T-helper 9 cell (primary cell): Measurements from ENCODE around the gene CXCL13.
"Not testable (repeated sequence)": the region's sequence is repeated elsewhere in the genome, so short reads cannot be mapped to it uniquely, and the experiment has no call there.

Experiments used
- DNase-seq: peaks from one replicate; pipeline ENCODE4 v3.0.0-alpha.2; 2020

CXCL13 gene

GRCh38 chr4:77613267-77613666 is 7.6 kb downstream of the CXCL13 start:
- DNase-seq: no peak

GRCh38 chr4:77615153-77615552 is 9.5 kb downstream of the CXCL13 start:
- DNase-seq: no peak

GRCh38 chr4:77617203-77617602 is 11.6 kb downstream of the CXCL13 start:
- no peak for DNase-seq

GRCh38 chr4:77618383-77619241 is 13.0 kb downstream of the CXCL13 start:
- peak; percentile 29 for DNase-seq

DNA sequence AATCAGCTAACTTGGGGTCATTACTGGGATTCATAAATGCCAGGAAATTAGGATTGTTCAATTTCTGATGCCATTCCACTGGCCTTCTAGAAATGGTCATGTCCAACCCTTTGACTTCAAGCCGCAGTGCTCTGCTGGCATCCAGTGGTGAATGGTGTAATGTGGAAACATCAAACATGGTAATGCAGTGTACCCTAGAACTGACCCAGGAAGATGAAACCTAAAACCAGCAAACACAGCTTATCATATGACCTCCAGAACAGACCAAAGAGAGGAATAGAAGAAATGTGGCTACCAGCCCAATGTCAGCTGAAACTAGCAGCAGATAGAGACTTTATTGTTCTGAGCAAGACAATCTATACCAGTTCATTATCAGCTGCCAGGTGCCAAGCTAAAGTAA is 13.8 kb downstream of the CXCL13 start:
- no peak for DNase-seq

GRCh38 chr4:77621254-77621653 is 15.6 kb downstream of the CXCL13 start:
- no peak for DNase-seq

DNA sequence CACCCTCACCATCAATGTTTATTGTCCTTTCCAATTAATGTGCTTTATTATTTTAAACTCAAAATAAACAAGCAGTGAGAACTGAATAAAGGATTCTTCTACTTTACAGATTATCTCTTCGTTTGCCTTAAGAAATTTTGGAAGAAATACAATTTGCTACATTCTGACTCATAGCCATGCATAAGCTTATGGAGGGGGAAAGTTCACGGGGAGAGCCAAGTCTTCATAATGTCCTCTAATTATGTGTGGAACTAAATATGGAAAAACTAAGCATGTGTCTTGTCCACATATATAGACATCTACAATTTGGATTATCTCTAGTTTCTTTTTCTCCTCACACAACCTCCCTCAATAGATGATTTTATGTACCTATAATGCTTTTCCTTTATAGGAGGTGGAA is 17.5 kb downstream of the CXCL13 start:
- DNase-seq: no peak

GRCh38 chr4:77624213-77624612 is 18.6 kb downstream of the CXCL13 start:
- DNase-seq: no peak

GRCh38 chr4:77625485-77625884 is 19.9 kb downstream of the CXCL13 start:
- DNase-seq: no peak

DNA sequence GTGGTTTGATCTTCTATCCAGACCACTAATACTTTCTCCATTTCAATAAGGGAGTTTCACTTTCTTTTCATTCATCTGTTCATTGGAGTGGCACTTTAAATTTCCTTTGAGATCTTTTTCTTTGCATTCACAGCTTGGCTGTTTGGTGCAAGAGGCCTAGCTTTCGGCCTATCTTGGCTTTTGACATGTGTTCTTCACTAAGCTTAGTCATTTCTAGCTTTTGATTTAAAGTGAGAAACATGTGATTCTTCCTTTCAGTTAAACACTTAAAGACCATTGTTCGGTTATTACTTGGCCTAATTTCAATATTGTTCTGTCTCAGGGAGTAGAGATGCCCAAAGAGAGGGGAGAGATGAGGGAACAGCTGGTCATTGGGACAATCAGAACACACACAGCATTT is 24.3 kb downstream of the CXCL13 start:
- DNase-seq: no peak

- DNase-seq: no peak
Measured at GRCh38 chr4:77631276-77631675, 25.7 kb downstream of the CXCL13 start.

GRCh38 chr4:77634132-77634785 is 28.6 kb downstream of the CXCL13 start:
- DNase-seq: no peak

DNA sequence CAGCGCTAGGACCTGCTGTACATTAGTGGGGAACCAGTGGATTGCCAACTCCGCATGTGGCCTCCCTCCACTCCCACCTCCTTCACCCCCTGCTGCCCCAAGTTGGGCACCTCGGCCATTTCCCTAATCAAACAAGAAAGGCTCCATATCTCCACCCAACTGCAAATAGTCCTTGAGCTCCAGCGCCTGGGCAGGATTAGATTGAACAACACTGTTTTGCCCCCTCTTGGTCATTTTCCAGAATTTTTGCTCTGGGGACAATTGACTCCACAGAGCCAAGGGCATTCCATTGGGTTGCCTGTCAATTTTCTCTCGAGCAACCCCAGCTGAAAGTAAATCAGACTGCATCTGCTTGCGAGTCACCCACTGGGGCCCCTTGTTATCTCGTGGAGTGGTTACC is 29.6 kb downstream of the CXCL13 start:
- no peak for DNase-seq

GRCh38 chr4:77635876-77636275 is 30.3 kb downstream of the CXCL13 start:
- no peak for DNase-seq

DNA sequence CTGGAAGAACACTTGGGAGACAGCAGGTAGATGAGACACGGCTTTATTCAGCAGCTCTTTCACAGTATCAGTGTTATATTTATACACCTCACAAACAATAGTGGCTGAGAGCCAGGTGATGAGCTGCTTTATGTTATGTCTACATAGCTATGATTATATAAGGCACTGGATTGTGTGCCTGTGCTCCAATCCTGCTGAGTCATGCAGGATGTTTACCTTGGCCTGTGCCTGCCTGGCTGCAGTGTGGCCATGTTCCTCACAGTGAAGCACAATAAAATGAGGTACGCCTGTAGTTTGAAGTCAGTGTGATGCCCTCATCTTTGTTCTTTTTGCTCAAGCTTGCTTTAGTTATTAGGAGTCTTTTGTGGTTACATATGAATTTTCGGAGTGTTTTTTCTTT is 31.3 kb downstream of the CXCL13 start:
- no peak for DNase-seq

GRCh38 chr4:77644069-77644468 is 38.4 kb downstream of the CXCL13 start:
- DNase-seq: not testable (repeated sequence)

GRCh38 chr4:77650787-77651186 is 45.2 kb downstream of the CXCL13 start:
- no peak for DNase-seq

DNA sequence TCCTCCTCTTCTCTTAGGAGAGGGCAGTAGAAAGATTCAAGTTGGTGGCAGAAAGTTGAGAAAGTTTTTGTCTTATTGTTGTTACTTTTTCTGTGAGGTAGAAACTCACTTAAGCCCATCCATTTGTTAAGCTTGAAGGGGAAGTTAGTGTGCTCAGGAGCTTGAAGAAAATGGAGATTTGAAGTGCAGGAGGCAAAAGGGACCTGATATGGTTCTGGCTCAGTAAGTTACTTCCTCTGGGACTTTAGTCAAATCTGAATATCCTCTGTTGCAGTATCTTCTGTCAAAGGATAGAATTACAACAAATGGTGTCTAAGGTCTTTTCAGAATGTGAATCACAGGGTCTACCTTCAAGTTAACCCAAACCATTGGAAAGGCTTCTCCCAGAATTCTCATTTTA is 46.2 kb downstream of the CXCL13 start:
- no peak for DNase-seq

DNA sequence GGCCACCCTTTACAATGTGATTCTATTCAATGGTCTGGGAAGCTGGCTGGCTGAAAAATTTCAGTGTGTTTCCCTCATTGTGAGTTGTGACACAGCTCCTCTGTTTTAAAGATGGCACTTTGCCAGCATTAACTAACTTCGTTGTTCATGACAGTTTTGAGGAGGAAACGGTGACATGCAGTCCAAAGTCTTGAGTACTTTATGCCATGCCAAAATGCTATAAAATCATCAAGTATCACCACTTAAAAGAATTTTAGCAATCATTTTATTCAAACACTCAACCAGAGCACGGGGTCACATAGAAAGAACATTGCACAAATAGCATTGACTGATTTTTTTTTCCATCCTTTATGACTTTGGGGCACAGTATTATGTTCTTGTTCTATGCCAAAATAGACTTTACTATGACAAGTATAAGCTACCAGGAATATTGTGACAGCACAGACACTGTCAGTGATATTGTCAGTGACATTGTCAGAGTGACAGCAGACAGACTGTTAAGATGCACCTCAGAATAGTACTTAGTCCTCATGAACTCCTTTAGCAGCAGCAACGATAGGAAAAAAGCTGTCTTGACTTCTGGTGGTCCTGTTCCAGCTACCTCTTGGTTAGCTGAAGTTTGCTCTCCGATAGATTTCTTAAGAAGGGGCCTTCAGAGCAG is 46.7 kb downstream of the CXCL13 start:
- no peak for DNase-seq

- no peak for DNase-seq
Measured at GRCh38 chr4:77653162-77653758, 47.6 kb downstream of the CXCL13 start.

GRCh38 chr4:77660318-77660717 is 54.7 kb downstream of the CXCL13 start:
- DNase-seq: not testable (repeated sequence)
